GM23338 (cell line): ENCODE results near the gene ARID1B. TPM values are rescaled to one million over a fixed set of nuclear protein-coding genes. Genes with fewer than 3 reads are reported as not detected.

Source experiments
- ATAC-seq: fragments of 200-7000 bp; cut with Tn5 transposase; 3 replicates; pipeline ENCODE4 v1.9.1; 2020
- DNase-seq: peaks from one replicate; pipeline ENCODE4 v3.0.0-alpha.2; 2015; ENCODE audit warnings: low spot score
- H2AFZ ChIP-seq: fragments of 200-600 bp; sonication (generic); 2 replicates; pipeline ENCODE4 v1.8.0; 2016; ENCODE audit warnings: antibody characterized with exemption, mild to moderate bottlenecking, moderate library complexity
- H3F3A ChIP-seq: fragments of 200-600 bp; sonication (generic); replicated peaks from 2 replicates; pipeline ENCODE4 v1.8.0; 2017; ENCODE audit warnings: antibody characterized with exemption, mixed run types, low read depth
- H3K27ac ChIP-seq: fragments of 200-600 bp; sonication (generic); 2 replicates; pipeline ENCODE4 v1.6.1; 2016; ENCODE audit warnings: low read depth
- H3K27me3 ChIP-seq: fragments of 200-600 bp; sonication (generic); 2 replicates; pipeline ENCODE4 v1.8.0; 2016; ENCODE audit warnings: mild to moderate bottlenecking, mixed run types, moderate library complexity; ENCODE audit not compliant: insufficient read depth
- H3K36me3 ChIP-seq: fragments of 200-600 bp; sonication (generic); 2 replicates; pipeline ENCODE4 v1.8.0; 2016; ENCODE audit warnings: mild to moderate bottlenecking; ENCODE audit not compliant: insufficient read depth
- H3K4me1 ChIP-seq: fragments of 200-600 bp; sonication (generic); 2 replicates; pipeline ENCODE4 v1.8.0; 2016; ENCODE audit warnings: mild to moderate bottlenecking, moderate library complexity; ENCODE audit not compliant: insufficient read depth
- H3K4me2 ChIP-seq: fragments of 200-600 bp; sonication (generic); 2 replicates; pipeline ENCODE4 v1.7.1; 2017; ENCODE audit warnings: mixed run types
- H3K4me3 ChIP-seq: fragments of 200-600 bp; sonication (generic); 2 replicates; pipeline ENCODE4 v1.6.1; 2016; ENCODE audit warnings: mixed run types
- H3K79me2 ChIP-seq: fragments of 200-600 bp; sonication (generic); replicated peaks from 2 replicates; pipeline ENCODE4 v1.8.0; 2017; ENCODE audit warnings: mild to moderate bottlenecking; ENCODE audit not compliant: insufficient read depth
- H3K9me2 ChIP-seq: fragments of 200-600 bp; sonication (generic); 2 replicates; pipeline ENCODE4 v1.8.0; 2017; ENCODE audit not compliant: insufficient read depth
- H4K20me1 ChIP-seq: fragments of 200-600 bp; sonication (generic); replicated peaks from 2 replicates; pipeline ENCODE4 v1.8.0; 2017; ENCODE audit warnings: mild to moderate bottlenecking; ENCODE audit not compliant: insufficient read depth
- H3K27ac Mint-ChIP-seq: 2 replicates; pipeline ENCODE4 v1.8.0; 2020; ENCODE audit warnings: inconsistent platforms, mild to moderate bottlenecking, moderate library complexity, mixed read lengths
- H3K27me3 Mint-ChIP-seq: 3 replicates; pipeline ENCODE4 v1.8.0; 2022; ENCODE audit warnings: low read depth, mild to moderate bottlenecking, moderate library complexity, mixed read lengths, inconsistent platforms; ENCODE audit not compliant: insufficient read depth, poor library complexity
- H3K36me3 Mint-ChIP-seq: 3 replicates; pipeline ENCODE4 v1.8.0; 2021; ENCODE audit warnings: low read depth, mild to moderate bottlenecking, inconsistent platforms, moderate library complexity, mixed read lengths
- H3K4me1 Mint-ChIP-seq: 3 replicates; pipeline ENCODE4 v1.8.0; 2020; ENCODE audit warnings: mild to moderate bottlenecking, inconsistent platforms, mixed read lengths
- H3K4me3 Mint-ChIP-seq: 3 replicates; pipeline ENCODE4 v1.8.0; 2021; ENCODE audit warnings: moderate library complexity, mild to moderate bottlenecking, inconsistent platforms, mixed read lengths
- H3K9me3 Mint-ChIP-seq: 3 replicates; pipeline ENCODE4 v1.8.0; 2020; ENCODE audit warnings: moderate library complexity, mild to moderate bottlenecking, inconsistent platforms, mixed read lengths
- CREB1 ChIP-seq: fragments of 250-450 bp; sonication (Bioruptor Pico); IDR thresholded peaks from 2 replicates; pipeline ENCODE4 v1.5.0; 2020; ENCODE audit warnings: low read depth, mild to moderate bottlenecking, moderate library complexity
- EZH2 ChIP-seq: fragments of 200-600 bp; sonication (generic); IDR thresholded peaks from one replicate; pipeline ENCODE4 v1.8.0; 2017; ENCODE audit warnings: antibody characterized with exemption, mild to moderate bottlenecking, low read depth; ENCODE audit not compliant: unreplicated experiment
- EZH2phosphoT487 ChIP-seq: fragments of 200-600 bp; sonication (generic); IDR thresholded peaks from one replicate; pipeline ENCODE4 v1.8.1; 2018; ENCODE audit warnings: antibody characterized with exemption; ENCODE audit not compliant: unreplicated experiment
- JUNB ChIP-seq: IDR thresholded peaks from one replicate; pipeline ENCODE4 v1.6.1; 2016; ENCODE audit warnings: antibody characterized with exemption; ENCODE audit not compliant: unreplicated experiment
- NANOG ChIP-seq: IDR thresholded peaks from 2 replicates; pipeline ENCODE4 v1.6.1; 2016; ENCODE audit warnings: antibody characterized with exemption, borderline replicate concordance
- POLR2AphosphoS5 ChIP-seq: IDR thresholded peaks from 2 replicates; pipeline ENCODE4 v1.6.1; 2016; ENCODE audit warnings: antibody characterized with exemption, low read depth
- STAT1 ChIP-seq: IDR thresholded peaks from one replicate; pipeline ENCODE4 v1.6.1; 2016; ENCODE audit warnings: antibody characterized with exemption; ENCODE audit not compliant: unreplicated experiment
- ZNF114 ChIP-seq: fragments of 250-450 bp; sonication (Bioruptor Pico); IDR thresholded peaks from 2 replicates; pipeline ENCODE4 v1.5.0; 2020; ENCODE audit warnings: mild to moderate bottlenecking, moderate library complexity
- ZNF331 ChIP-seq: fragments of 250-450 bp; sonication (Bioruptor Pico); IDR thresholded peaks from 2 replicates; pipeline ENCODE4 v1.5.0; 2020; ENCODE audit warnings: low read depth, mild to moderate bottlenecking, moderate library complexity
- polyA plus RNA-seq: library from polyadenylated mRNA; unstranded; fragments of >200 nt; fragmentation: Nextera tagmentation; extraction: Ambion mirVana; gene quantifications from 2 replicates; pipeline ENCODE4 v1.2.1, GENCODE V29; 2016
- total RNA-seq: library from RNA; depleted of rRNA; stranded (reverse); fragments of >200 nt; shearing (Covaris generic); gene quantifications from 2 replicates; pipeline ENCODE4 v1.2.3, GENCODE V29; 2014
- TF ChIP-seq, protein P1 (sequence below), 2 experiments: fragments of 200-600 bp in 1 of 2; sonication (generic) in 1 of 2; conservative IDR thresholded peaks; 2 replicates each; pipeline versions ENCODE4 v1.5.1 to v1.6.1; 2016 to 2017; ENCODE audit warnings: antibody characterized with exemption in 2 of 2, low read depth in 2 of 2, mild to moderate bottlenecking in 2 of 2, moderate library complexity in 1 of 2
- TF ChIP-seq, protein P2 (sequence below): IDR thresholded peaks from 2 replicates; pipeline ENCODE4 v1.6.1; 2016; ENCODE audit warnings: antibody characterized with exemption
- TF ChIP-seq, protein P3 (sequence below): IDR thresholded peaks from one replicate; pipeline ENCODE4 v1.6.1; 2018; ENCODE audit warnings: antibody characterized with exemption; ENCODE audit not compliant: unreplicated experiment
- TF ChIP-seq, protein P4 (sequence below): fragments of 250-450 bp; sonication (Bioruptor Pico); IDR thresholded peaks from 2 replicates; pipeline ENCODE4 v1.5.0; 2020; ENCODE audit warnings: mild to moderate bottlenecking, moderate library complexity

ARID1B gene
- total and polyA plus RNA-seq, 2 experiments from 2014 or later, result 59.3 to 72.2 TPM

DNA sequence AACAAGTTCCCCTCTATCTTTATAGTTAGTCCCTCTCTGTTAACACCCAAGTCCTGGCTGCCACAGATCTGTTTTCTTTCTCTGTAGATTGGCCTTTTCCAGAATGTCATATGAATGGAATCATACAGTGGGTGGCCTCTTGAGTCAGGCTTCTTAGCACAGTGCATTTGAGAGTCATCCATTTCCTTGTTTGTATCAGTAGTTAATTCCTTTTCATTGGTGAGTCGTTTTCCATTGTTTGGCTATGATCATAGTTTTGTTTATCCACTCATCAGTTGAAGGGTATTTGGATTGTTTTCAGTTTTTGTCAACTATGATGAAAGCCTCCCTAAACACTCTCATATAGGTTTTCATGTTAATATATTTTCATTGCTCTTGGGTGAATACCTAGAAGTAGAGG, 248.3 kb downstream of the ARID1B start:
- Mint-ChIP-seq H3K9me3 (no peaks in the 10 kb centered on the region), H3K27me3 (peaks cover 5% of the 10 kb centered on the region), H3K4me3 (no peak overlapping the region), H3K36me3 (peaks cover 4% of the 10 kb centered on the region; the same call in 1 of the 3 replicates), H3K27ac (no peak overlapping the region), H3K4me1 (peaks cover 30% of the 10 kb centered on the region)
- H2AFZ ChIP-seq, result no peak overlapping the region
- no peak overlapping the region for H3K27ac ChIP-seq
- H3F3A ChIP-seq, result no peaks in the 10 kb centered on the region
- no peak for TF ChIP-seq EZH2phosphoT487
- no peak for TF ChIP-seq ZNF331 (CRISPR knock-in tag)
- TF ChIP-seq CREB1, result no peak
- TF ChIP-seq, protein P1, sequence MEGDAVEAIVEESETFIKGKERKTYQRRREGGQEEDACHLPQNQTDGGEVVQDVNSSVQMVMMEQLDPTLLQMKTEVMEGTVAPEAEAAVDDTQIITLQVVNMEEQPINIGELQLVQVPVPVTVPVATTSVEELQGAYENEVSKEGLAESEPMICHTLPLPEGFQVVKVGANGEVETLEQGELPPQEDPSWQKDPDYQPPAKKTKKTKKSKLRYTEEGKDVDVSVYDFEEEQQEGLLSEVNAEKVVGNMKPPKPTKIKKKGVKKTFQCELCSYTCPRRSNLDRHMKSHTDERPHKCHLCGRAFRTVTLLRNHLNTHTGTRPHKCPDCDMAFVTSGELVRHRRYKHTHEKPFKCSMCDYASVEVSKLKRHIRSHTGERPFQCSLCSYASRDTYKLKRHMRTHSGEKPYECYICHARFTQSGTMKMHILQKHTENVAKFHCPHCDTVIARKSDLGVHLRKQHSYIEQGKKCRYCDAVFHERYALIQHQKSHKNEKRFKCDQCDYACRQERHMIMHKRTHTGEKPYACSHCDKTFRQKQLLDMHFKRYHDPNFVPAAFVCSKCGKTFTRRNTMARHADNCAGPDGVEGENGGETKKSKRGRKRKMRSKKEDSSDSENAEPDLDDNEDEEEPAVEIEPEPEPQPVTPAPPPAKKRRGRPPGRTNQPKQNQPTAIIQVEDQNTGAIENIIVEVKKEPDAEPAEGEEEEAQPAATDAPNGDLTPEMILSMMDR (conservative IDR thresholded peaks at IDR 0.05; ENCODE audit: low read depth in 2 of 2), result no peak
- TF ChIP-seq ZNF114 (CRISPR knock-in tag), result no peak
- no peak for TF ChIP-seq EZH2
- TF ChIP-seq, protein P2, sequence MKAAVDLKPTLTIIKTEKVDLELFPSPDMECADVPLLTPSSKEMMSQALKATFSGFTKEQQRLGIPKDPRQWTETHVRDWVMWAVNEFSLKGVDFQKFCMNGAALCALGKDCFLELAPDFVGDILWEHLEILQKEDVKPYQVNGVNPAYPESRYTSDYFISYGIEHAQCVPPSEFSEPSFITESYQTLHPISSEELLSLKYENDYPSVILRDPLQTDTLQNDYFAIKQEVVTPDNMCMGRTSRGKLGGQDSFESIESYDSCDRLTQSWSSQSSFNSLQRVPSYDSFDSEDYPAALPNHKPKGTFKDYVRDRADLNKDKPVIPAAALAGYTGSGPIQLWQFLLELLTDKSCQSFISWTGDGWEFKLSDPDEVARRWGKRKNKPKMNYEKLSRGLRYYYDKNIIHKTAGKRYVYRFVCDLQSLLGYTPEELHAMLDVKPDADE, result no peak
- no peak for TF ChIP-seq POLR2AphosphoS5
- TF ChIP-seq JUNB, result no peak
- TF ChIP-seq, protein P3, sequence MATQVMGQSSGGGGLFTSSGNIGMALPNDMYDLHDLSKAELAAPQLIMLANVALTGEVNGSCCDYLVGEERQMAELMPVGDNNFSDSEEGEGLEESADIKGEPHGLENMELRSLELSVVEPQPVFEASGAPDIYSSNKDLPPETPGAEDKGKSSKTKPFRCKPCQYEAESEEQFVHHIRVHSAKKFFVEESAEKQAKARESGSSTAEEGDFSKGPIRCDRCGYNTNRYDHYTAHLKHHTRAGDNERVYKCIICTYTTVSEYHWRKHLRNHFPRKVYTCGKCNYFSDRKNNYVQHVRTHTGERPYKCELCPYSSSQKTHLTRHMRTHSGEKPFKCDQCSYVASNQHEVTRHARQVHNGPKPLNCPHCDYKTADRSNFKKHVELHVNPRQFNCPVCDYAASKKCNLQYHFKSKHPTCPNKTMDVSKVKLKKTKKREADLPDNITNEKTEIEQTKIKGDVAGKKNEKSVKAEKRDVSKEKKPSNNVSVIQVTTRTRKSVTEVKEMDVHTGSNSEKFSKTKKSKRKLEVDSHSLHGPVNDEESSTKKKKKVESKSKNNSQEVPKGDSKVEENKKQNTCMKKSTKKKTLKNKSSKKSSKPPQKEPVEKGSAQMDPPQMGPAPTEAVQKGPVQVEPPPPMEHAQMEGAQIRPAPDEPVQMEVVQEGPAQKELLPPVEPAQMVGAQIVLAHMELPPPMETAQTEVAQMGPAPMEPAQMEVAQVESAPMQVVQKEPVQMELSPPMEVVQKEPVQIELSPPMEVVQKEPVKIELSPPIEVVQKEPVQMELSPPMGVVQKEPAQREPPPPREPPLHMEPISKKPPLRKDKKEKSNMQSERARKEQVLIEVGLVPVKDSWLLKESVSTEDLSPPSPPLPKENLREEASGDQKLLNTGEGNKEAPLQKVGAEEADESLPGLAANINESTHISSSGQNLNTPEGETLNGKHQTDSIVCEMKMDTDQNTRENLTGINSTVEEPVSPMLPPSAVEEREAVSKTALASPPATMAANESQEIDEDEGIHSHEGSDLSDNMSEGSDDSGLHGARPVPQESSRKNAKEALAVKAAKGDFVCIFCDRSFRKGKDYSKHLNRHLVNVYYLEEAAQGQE, result no peak
- TF ChIP-seq, protein P4, sequence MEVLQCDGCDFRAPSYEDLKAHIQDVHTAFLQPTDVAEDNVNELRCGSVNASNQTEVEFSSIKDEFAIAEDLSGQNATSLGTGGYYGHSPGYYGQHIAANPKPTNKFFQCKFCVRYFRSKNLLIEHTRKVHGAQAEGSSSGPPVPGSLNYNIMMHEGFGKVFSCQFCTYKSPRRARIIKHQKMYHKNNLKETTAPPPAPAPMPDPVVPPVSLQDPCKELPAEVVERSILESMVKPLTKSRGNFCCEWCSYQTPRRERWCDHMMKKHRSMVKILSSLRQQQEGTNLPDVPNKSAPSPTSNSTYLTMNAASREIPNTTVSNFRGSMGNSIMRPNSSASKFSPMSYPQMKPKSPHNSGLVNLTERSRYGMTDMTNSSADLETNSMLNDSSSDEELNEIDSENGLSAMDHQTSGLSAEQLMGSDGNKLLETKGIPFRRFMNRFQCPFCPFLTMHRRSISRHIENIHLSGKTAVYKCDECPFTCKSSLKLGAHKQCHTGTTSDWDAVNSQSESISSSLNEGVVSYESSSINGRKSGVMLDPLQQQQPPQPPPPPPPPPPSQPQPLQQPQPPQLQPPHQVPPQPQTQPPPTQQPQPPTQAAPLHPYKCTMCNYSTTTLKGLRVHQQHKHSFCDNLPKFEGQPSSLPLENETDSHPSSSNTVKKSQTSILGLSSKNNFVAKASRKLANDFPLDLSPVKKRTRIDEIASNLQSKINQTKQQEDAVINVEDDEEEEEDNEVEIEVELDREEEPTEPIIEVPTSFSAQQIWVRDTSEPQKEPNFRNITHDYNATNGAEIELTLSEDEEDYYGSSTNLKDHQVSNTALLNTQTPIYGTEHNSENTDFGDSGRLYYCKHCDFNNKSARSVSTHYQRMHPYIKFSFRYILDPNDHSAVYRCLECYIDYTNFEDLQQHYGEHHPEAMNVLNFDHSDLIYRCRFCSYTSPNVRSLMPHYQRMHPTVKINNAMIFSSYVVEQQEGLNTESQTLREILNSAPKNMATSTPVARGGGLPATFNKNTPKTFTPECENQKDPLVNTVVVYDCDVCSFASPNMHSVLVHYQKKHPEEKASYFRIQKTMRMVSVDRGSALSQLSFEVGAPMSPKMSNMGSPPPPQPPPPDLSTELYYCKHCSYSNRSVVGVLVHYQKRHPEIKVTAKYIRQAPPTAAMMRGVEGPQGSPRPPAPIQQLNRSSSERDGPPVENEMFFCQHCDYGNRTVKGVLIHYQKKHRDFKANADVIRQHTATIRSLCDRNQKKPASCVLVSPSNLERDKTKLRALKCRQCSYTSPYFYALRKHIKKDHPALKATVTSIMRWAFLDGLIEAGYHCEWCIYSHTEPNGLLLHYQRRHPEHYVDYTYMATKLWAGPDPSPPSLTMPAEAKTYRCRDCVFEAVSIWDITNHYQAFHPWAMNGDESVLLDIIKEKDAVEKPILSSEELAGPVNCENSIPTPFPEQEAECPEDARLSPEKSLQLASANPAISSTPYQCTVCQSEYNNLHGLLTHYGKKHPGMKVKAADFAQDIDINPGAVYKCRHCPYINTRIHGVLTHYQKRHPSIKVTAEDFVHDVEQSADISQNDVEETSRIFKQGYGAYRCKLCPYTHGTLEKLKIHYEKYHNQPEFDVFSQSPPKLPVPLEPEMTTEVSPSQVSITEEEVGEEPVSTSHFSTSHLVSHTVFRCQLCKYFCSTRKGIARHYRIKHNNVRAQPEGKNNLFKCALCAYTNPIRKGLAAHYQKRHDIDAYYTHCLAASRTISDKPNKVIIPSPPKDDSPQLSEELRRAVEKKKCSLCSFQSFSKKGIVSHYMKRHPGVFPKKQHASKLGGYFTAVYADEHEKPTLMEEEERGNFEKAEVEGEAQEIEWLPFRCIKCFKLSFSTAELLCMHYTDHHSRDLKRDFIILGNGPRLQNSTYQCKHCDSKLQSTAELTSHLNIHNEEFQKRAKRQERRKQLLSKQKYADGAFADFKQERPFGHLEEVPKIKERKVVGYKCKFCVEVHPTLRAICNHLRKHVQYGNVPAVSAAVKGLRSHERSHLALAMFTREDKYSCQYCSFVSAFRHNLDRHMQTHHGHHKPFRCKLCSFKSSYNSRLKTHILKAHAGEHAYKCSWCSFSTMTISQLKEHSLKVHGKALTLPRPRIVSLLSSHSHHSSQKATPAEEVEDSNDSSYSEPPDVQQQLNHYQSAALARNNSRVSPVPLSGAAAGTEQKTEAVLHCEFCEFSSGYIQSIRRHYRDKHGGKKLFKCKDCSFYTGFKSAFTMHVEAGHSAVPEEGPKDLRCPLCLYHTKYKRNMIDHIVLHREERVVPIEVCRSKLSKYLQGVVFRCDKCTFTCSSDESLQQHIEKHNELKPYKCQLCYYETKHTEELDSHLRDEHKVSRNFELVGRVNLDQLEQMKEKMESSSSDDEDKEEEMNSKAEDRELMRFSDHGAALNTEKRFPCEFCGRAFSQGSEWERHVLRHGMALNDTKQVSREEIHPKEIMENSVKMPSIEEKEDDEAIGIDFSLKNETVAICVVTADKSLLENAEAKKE (CRISPR knock-in tag), result no peak
- no peak for TF ChIP-seq NANOG
- TF ChIP-seq STAT1, result no peak
- H3K4me3 ChIP-seq, result no peak overlapping the region
- H3K4me2 ChIP-seq, result no peak overlapping the region
- no peaks in the 10 kb centered on the region for H3K36me3 ChIP-seq
- H3K4me1 ChIP-seq, result peaks cover 15% of the 10 kb centered on the region
- H3K27me3 ChIP-seq, result no peaks in the 10 kb centered on the region
- no peaks in the 10 kb centered on the region for H3K9me2 ChIP-seq
- DNase-seq (no peak), ATAC-seq (no peak)
- no peaks in the 10 kb centered on the region; the same call in 1 of the 2 replicates for H4K20me1 ChIP-seq
- peaks cover 78% of the 10 kb centered on the region for H3K79me2 ChIP-seq
